Measurements from ENCODE around the gene NDFIP2. TPM values are rescaled to one million over a fixed set of nuclear protein-coding genes. Genes with fewer than 3 reads are reported as not detected.

NDFIP2 gene
- total and polyA plus RNA-seq, 7 donors = 9.2 to 52.2 (median 13.7) TPM

GRCh38 chr13:79532576-79532975 lies 51.6 kb downstream of the NDFIP2 start:
- no peak for TF ChIP-seq POLR2AphosphoS5 (IDR thresholded peaks at IDR 0.05)
- TF ChIP-seq EP300 (IDR thresholded peaks at IDR 0.05) = no peak
- TF ChIP-seq, protein P1, sequence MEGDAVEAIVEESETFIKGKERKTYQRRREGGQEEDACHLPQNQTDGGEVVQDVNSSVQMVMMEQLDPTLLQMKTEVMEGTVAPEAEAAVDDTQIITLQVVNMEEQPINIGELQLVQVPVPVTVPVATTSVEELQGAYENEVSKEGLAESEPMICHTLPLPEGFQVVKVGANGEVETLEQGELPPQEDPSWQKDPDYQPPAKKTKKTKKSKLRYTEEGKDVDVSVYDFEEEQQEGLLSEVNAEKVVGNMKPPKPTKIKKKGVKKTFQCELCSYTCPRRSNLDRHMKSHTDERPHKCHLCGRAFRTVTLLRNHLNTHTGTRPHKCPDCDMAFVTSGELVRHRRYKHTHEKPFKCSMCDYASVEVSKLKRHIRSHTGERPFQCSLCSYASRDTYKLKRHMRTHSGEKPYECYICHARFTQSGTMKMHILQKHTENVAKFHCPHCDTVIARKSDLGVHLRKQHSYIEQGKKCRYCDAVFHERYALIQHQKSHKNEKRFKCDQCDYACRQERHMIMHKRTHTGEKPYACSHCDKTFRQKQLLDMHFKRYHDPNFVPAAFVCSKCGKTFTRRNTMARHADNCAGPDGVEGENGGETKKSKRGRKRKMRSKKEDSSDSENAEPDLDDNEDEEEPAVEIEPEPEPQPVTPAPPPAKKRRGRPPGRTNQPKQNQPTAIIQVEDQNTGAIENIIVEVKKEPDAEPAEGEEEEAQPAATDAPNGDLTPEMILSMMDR (IDR thresholded peaks at IDR 0.05) = no peak
- TF ChIP-seq POLR2A (IDR thresholded peaks at IDR 0.05) = no peak
- intact Hi-C loops (cut with DNase I) = no loop called here
- H3K9me3 ChIP-seq = no peaks in the 10 kb centered on the region
- H3K27ac ChIP-seq = no peak overlapping the region
- DNase-seq = no peak
- peaks cover 0 to 12% (median 5%) of the 10 kb centered on the region in 4 donors for H3K4me1 ChIP-seq
- no peaks in the 10 kb centered on the region for H3K27me3 ChIP-seq
- no peak overlapping the region for H3K4me3 ChIP-seq
- 88 to 91% methylated on average over 2 of the region's 2 CpGs for WGBS, 2 donors
- H3K36me3 ChIP-seq = no peaks in the 10 kb centered on the region

DNA sequence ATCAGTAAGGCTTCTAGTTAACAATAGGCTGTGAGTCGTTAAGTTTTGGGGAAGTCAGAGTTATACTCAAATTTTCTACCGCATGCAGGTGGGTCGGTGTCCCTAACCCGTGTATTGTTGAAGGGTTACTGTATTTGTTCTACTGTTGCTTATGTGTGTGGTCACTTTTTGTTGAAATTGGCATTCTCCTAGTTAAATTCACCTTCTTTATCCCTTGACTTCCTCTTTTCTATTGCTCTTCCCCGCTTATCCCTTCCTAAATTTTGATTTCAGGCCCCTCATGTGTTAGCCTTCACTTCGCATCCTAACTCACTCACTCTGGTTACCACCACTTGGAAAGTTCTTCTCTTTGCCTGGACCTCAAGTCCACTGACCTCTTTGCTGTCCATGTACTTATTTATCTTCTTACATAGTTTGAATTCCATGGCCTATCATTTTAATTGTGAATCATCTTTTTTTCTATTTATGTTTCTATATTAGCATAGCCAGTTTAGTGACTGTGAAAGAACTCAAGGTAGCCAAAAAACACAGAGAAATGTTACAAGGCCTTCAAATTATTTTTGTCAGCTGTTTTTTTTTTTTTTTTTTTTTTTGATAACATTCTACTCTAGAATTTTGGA lies 52.9 kb downstream of the NDFIP2 start:
- peaks cover 0 to 5% (median 1%) of the 10 kb centered on the region in 4 donors for H3K4me1 ChIP-seq
- H3K27ac ChIP-seq = no peak overlapping the region
- no peaks in the 10 kb centered on the region for H3K27me3 ChIP-seq
- 94 to 96% methylated on average over 6 of the region's 6 CpGs for WGBS, 2 donors
- H3K4me3 ChIP-seq = no peak overlapping the region
- TF ChIP-seq EP300 (IDR thresholded peaks at IDR 0.05) (no peak), POLR2AphosphoS5 (IDR thresholded peaks at IDR 0.05) (no peak), POLR2A (IDR thresholded peaks at IDR 0.05) (no peak)
- TF ChIP-seq, protein P1 (IDR thresholded peaks at IDR 0.05) = no peak
- intact Hi-C loops (cut with DNase I) = no loop called here
- no peaks in the 10 kb centered on the region for H3K36me3 ChIP-seq
- DNase-seq = no peak
- H3K9me3 ChIP-seq = no peaks in the 10 kb centered on the region

DNA sequence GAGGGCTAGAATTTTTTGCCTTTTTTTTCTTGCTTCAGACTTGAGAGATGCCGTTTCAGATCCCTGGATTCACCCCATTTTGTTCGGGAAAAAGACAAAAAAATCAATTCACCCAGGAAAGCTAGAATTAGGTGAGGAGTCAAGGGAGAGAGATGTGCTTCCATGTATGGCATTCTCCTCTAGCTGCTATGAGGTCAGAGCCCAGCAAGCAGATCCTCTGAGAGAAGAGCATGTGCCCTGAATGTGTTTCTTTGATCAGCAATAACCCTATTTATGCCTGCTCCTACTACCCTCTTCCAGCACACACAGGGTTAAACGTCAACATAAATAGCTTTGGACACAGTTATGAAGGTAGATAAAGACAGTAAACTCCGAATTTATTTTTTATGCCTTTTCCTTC lies 53.6 kb downstream of the NDFIP2 start:
- intact Hi-C loops (cut with DNase I) = no loop called here
- no peaks in the 10 kb centered on the region for H3K9me3 ChIP-seq
- DNase-seq = no peak
- H3K4me3 ChIP-seq = no peak overlapping the region
- no peaks in the 10 kb centered on the region for H3K4me1 ChIP-seq
- H3K36me3 ChIP-seq = no peaks in the 10 kb centered on the region
- H3K27me3 ChIP-seq = no peaks in the 10 kb centered on the region
- H3K27ac ChIP-seq = no peak overlapping the region
- WGBS, 2 donors = 64 to 84% methylated on average over 4 of the region's 4 CpGs
- TF ChIP-seq POLR2A (IDR thresholded peaks at IDR 0.05) = no peak

DNA sequence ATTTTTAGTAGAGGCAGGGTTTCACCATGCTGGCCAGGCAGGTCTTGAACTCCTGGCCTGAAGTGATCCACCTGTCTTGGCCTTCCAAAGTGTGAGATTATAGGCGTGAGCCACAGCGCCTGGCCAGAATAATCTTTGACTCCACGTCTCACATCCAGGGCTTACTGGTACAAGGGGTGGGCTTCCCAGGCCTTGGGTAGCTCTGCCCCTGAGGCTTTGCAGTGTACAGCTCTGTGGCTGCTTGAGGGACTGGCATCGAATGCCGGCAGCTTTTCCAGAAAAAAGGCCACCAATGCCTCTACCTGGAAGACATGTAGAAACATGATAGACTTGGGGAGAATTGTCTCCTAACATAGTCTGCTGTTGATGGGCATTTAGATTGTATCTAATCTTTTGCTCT lies 57.8 kb downstream of the NDFIP2 start:
- TF ChIP-seq POLR2AphosphoS5 (IDR thresholded peaks at IDR 0.05) (no peak), POLR2A (IDR thresholded peaks at IDR 0.05) (no peak), EP300 (IDR thresholded peaks at IDR 0.05) (no peak)
- TF ChIP-seq, protein P1 (IDR thresholded peaks at IDR 0.05) = no peak
- H3K27me3 ChIP-seq = no peaks in the 10 kb centered on the region
- DNase-seq = no peak
- H3K36me3 ChIP-seq = peaks cover 0 to 5% (median 0%) of the 10 kb centered on the region in 4 donors
- H3K4me1 ChIP-seq = no peaks in the 10 kb centered on the region
- H3K4me3 ChIP-seq = no peak overlapping the region
- intact Hi-C loops (cut with DNase I) = loop anchor here (5.0 kb wide), 1 partner anchor 56 kb away; the partner anchor contains the start of gene NDFIP2
- WGBS, 2 donors = 93 to 97% methylated on average over 5 of the region's 5 CpGs
- no peak overlapping the region for H3K27ac ChIP-seq
- no peaks in the 10 kb centered on the region for H3K9me3 ChIP-seq

GRCh38 chr13:79540504-79540903 lies 59.5 kb downstream of the NDFIP2 start:
- Histone ChIP-seq H3K4me1 (no peaks in the 10 kb centered on the region), H3K9me3 (no peaks in the 10 kb centered on the region), H3K27me3 (no peaks in the 10 kb centered on the region), H3K36me3 (peaks cover 0 to 5% (median 0%) of the 10 kb centered on the region in 4 donors), H3K4me3 (no peak overlapping the region), H3K27ac (no peak overlapping the region)
- intact Hi-C loops (cut with DNase I) = no loop called here
- DNase-seq = no peak
- TF ChIP-seq, protein P1 (IDR thresholded peaks at IDR 0.05) = no peak
- TF ChIP-seq POLR2A (IDR thresholded peaks at IDR 0.05) = no peak
- WGBS, 2 donors = 54 to 82% methylated on average over 4 of the region's 4 CpGs
